Astrocyte of the cerebellum (primary cell): Measurements from ENCODE around the gene TTC3.

Source experiments
- DNase-seq: peaks from one replicate; pipeline ENCODE4 v3.0.0-alpha.2; 2011; ENCODE audit warnings: low read depth
- H3K4me3 ChIP-seq: 2 replicates; pipeline ENCODE4 v1.5.1; 2011; ENCODE audit warnings: mild to moderate bottlenecking, low read depth, low read length, moderate library complexity
- CTCF ChIP-seq: IDR thresholded peaks from 2 replicates; pipeline ENCODE4 v1.5.1; 2012; ENCODE audit warnings: low read length, low read depth, moderate library complexity, mild to moderate bottlenecking; ENCODE audit errors: missing control alignments
- in situ Hi-C: cut with HindIII; loops from 2 replicates; pipeline ENCODE4 v1.10.0; 2017; ENCODE audit warnings: low sequenced_read_pairs

The TTC3 gene

DNA sequence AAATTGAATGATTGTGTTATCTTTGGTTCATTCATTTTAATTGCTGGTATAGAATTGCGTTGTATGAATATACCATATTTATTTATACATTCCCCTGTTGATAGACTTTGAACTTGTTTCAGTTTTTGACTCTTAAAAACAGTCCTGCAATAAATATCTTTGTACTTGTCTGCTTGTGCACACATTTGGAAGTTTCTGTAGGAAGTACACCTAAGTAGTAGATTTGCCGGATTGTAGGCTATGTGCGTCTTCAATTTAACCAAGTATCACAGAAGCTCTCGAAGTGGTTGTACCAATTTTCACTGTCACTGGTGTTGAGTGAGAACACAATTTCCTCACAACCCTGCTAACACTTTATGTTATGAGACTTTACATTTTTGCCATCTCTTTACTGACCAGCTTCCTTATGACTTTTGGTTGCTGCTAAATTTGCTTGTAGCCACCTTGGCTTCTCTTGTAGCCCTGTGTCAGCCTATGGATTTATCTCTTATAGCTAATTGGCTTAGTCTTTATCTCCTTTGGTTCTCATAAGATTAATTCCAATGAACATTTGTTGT, 2.2 kb downstream of the TTC3 start:
- H3K4me3 ChIP-seq, result no peak overlapping the region
- TF ChIP-seq CTCF, result no peak
- in situ Hi-C loops, result no loop called here
- no peak for DNase-seq

DNA sequence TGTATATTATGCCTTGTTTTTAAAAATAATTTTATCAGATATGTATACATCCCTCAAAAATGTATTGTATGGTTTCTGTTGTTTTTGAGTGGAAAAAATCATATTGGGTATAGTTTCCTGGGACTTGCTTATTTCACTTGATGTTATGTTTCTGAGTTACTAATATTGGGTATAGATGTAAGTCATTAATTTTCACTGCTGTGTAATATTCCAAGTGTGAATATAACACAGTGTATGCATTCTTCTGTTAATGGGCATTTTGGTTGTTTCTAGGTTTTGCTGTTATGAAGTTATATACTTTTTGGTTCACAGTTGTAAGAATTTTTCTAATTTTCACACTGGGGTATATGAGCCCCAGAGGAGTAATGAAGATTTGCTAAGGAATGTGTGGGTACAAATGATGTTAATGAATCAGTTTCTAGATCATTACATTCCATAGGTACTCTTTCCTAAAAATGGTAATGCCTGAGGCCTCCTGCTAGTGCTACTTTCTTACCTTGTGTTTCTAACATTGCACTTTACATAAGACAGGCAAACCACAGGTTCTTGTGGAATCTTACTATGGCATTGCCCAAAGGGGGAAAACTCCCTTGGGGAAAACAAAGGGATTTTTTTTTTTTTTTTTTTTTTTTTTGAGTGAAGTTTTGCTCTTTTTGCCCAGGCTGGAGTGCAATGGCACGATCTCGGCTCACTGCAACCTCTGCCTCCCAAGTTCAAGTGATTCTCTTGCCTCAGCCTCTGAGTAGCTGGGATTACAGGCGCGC, 3.2 kb downstream of the TTC3 start:
- no peak for TF ChIP-seq CTCF
- H3K4me3 ChIP-seq, result no peak overlapping the region
- in situ Hi-C loops, result no loop called here
- DNase-seq, result no peak

GRCh38 chr21:37077403-37077802, 4.3 kb downstream of the TTC3 start:
- TF ChIP-seq CTCF, result no peak
- in situ Hi-C loops, result no loop called here
- no peak for DNase-seq
- H3K4me3 ChIP-seq, result no peak overlapping the region

DNA sequence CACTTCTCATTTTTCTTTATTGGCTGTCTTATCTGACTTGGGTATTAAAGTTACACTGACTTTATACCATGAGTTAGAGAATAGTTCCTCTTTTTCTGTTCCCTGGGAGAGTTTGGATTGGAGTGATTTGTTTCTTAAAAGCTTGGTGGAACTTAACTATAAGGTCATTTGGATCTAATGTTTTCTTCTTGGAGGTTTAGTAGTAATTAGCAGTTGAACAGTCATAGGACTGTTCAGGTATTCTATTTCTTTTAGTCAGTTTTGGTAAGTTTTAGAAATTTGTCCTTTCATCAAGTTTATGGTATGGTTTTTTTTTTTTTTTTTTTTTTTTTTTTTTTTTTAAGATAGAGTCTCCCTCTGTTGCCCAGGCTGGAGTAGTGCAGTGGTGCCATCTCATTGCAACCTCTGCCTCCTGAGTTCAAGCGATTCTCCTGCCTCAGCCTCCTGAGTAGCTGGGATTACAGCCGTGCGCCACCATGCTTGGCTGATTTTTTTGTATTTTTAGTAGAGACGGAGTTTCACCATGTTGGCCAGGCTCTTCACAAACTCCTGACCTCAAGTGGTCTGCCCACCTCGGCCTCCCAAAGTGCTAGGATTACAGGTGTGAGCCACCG, 6.3 kb downstream of the TTC3 start:
- peak; percentile 29 for TF ChIP-seq CTCF
- no peak for DNase-seq
- in situ Hi-C loops, result no loop called here
- H3K4me3 ChIP-seq, result no peak overlapping the region

DNA sequence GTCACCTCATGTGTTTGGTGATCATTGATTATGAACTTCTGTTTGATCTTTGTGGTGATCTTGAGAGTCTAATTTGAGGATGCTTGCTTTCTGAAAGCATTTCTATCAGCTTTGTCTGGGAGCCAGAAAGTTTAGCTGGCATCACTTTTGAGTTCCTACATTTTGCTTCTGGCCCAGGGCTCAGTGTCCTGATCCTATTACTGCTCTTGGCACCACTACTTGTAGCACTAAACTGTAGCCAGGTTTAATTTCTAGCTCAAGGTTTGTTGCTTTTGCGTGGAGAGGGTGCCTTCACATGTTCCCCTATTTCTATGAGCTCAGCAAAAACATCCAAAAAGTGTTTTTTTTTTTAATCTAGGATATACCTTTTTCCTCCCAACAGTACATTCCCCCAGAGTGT, 9.3 kb downstream of the TTC3 start:
- no peak overlapping the region for H3K4me3 ChIP-seq
- DNase-seq, result no peak
- in situ Hi-C loops, result no loop called here
- TF ChIP-seq CTCF, result no peak

GRCh38 chr21:37082856-37083528, 9.9 kb downstream of the TTC3 start:
- DNase-seq, result no peak
- in situ Hi-C loops, result no loop called here
- H3K4me3 ChIP-seq, result no peak overlapping the region
- TF ChIP-seq CTCF, result no peak
